Upper lobe of left lung (tissue), 4 donors: ENCODE results near the gene SMYD3.

Source experiments
- CTCF ChIP-seq, 6 experiments: fragments of 450-650 bp in 4 of 6; fragments of 200-600 bp in 2 of 6; sonication (generic) in 2 of 6; IDR thresholded peaks; one replicate each; pipeline ENCODE4 v1.5.1; 2016 to 2019; ENCODE audit warnings: antibody characterized with exemption in 6 of 6
- EP300 ChIP-seq, 4 donors: sonication (generic); formaldehyde crosslinking; IDR thresholded peaks; one replicate each; pipeline ENCODE4 v1.5.1; 2017; ENCODE audit warnings: antibody characterized with exemption in 4 of 4, control low read depth in 2 of 4
- POLR2AphosphoS5 ChIP-seq, 2 donors: sonication (generic); formaldehyde crosslinking; IDR thresholded peaks; one replicate each; pipeline ENCODE4 v1.5.1; 2017; ENCODE audit warnings: antibody characterized with exemption in 2 of 2

DNA sequence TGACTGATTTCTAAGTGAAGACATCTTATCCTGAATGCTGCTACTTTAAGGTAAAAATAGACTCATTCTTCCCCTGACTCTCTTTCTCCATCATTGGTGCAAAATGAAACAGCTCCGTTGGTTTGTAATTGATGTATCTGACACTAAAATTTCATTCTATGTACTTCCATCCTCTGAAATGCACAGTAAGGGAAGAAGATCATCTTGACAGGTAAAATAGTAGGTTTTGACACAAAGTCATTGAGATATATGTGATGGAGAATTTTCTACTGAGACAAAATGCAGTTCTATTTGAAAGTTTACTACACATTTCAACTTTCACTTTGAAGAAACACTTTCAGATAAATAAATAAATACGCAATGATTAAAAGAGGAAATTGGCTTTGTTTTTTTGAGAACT is 348.9 kb downstream of the SMYD3 start:
- no peak for TF ChIP-seq CTCF (IDR thresholded peaks at IDR 0.05)
- TF ChIP-seq POLR2AphosphoS5 (IDR thresholded peaks at IDR 0.05), result no peak
- TF ChIP-seq EP300 (IDR thresholded peaks at IDR 0.05), result no peak
